Activated CD8-positive, alpha-beta memory T cell treated with anti-CD3 and anti-CD28 coated beads for 24 hours (primary cell): ENCODE results near the gene ISG15.

Experiments used
- DNase-seq: peaks from one replicate; pipeline ENCODE4 v3.0.0-alpha.2; 2020

ISG15 gene

DNA sequence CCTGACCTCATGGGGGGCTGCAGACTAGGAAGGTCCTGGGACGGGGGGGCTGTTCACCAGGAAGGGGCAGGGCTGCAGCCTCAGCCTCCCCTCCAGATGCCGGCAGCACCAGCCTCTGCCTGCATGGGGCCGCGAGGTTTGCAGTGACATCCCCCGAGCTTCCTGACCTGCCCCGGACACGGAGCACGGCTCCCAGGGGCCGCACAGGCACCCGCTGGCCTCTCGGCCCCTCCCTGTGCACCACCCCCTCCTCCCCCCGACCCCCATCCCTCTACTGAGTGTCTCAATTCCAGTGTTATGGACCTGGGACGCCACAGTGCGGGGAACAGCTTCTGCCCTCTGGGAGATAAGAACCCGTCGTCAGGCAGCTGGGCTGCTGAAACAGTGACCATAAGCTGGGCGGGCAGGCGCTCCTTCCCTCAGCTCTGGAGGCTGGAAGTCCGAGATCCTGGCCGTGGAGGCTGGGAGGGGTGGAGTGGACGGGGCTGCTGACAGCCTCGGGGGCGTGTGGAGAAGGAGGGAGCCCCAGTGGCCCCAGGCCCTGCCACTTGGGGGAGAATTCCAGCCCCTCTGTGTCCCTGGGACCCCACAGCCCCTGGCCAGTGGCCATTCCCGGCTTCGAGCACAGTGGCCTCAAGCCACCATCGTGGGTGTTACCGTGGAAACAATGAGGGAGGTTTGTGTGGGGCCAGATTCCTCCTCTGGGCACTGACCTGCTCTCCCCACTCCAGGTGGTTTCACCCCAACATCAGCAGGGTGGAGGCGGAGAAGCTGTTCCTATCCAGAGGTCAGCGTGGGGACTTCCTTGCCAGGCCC is 49.3 kb downstream of the ISG15 start:
- no peak for DNase-seq

DNA sequence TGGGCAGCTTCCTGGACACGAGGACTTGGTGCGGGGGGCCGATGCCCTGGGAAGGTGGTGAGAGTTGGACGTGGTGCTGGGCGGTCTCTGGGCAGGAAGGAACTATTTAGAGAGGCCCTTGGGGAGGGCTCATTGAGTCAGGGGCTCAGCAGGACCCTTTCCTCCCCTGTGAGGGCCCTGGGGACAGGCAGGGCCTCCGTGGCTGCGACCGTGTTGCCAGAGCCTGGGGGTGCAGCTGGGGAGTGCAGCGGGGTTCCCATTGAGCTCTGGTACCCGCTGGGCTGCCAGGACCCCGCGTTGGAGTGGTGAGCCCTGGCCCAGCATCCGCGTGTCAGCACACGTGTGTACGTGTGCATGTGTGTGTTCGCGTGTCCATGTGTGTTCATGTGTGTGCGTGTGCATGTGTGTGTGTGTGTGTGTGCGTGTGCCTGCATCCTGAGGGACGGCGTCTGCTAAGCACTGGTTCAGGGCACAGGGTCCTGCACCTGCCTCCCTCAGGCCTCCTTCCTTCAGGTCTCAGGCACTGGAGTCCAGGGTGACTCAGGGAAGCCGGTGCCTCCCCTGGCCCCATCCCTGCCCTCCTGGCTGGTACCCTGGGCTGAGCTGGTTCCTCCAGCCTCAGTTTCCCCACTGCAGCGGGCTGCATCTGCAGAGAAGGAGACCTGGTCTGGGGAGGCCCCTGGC is 50.1 kb downstream of the ISG15 start:
- no peak for DNase-seq
